ENCODE data around the gene MTO1. TPM values are rescaled to one million over a fixed set of nuclear protein-coding genes. Genes with fewer than 3 reads are reported as not detected.

MTO1 gene
- total and polyA plus RNA-seq, 3 donors from 2014 or later: 35.4 to 52.0 (median 37.0) TPM

GRCh38 chr6:73435236-73435635 lies 26.3 kb upstream of the MTO1 start:
- H3K9me3 ChIP-seq: no peaks in the 10 kb centered on the region
- intact Hi-C loops (cut with DNase I; ENCODE audit: low total_unique reads): no loop called here
- no peak overlapping the region for H3K4me3 ChIP-seq
- WGBS, 2 donors: 82% methylated on average over 3 of the region's 3 CpGs
- H3K4me1 ChIP-seq: no peaks in the 10 kb centered on the region
- H3K27me3 ChIP-seq: no peaks in the 10 kb centered on the region
- TF ChIP-seq, protein P1, sequence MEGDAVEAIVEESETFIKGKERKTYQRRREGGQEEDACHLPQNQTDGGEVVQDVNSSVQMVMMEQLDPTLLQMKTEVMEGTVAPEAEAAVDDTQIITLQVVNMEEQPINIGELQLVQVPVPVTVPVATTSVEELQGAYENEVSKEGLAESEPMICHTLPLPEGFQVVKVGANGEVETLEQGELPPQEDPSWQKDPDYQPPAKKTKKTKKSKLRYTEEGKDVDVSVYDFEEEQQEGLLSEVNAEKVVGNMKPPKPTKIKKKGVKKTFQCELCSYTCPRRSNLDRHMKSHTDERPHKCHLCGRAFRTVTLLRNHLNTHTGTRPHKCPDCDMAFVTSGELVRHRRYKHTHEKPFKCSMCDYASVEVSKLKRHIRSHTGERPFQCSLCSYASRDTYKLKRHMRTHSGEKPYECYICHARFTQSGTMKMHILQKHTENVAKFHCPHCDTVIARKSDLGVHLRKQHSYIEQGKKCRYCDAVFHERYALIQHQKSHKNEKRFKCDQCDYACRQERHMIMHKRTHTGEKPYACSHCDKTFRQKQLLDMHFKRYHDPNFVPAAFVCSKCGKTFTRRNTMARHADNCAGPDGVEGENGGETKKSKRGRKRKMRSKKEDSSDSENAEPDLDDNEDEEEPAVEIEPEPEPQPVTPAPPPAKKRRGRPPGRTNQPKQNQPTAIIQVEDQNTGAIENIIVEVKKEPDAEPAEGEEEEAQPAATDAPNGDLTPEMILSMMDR (IDR thresholded peaks at IDR 0.05): no peak
- TF ChIP-seq POLR2A (IDR thresholded peaks at IDR 0.05): no peak
- H3K36me3 ChIP-seq (ENCODE audit: low read depth, missing control alignments): no peaks in the 10 kb centered on the region
- H3K27ac ChIP-seq: no peak overlapping the region
- DNase-seq: no peak

DNA sequence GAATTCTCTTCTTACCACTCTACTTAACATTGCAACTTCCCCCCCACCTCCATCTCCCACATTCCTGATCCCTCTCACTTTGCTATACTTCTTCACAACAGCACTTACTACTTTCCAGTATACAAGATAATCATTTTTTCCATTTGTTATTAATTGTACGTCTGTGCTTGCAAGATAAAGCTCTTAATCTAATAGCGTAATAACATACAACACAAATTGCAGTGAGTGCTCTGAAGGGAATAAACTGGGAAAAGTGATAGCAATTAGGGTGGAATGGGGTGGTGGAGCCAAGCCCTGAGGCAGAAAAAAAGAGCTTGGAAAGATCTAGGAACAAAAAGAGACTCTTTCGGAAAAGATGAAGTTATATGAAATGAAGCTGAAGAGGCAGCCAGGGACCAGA lies 18.0 kb upstream of the MTO1 start:
- Histone ChIP-seq H3K27me3 (no peaks in the 10 kb centered on the region), H3K4me1 (no peaks in the 10 kb centered on the region), H3K27ac (no peak overlapping the region), H3K36me3 (ENCODE audit: low read depth, missing control alignments) (no peaks in the 10 kb centered on the region), H3K4me3 (no peak overlapping the region), H3K9me3 (no peaks in the 10 kb centered on the region)
- DNase-seq: no peak
- 82 to 88% methylated on average over 3 of the region's 3 CpGs for WGBS, 2 donors
- intact Hi-C loops (cut with DNase I; ENCODE audit: low total_unique reads): no loop called here
- TF ChIP-seq, protein P1 (IDR thresholded peaks at IDR 0.05): no peak
- TF ChIP-seq POLR2A (IDR thresholded peaks at IDR 0.05): no peak

- Histone ChIP-seq H3K27me3 (no peaks in the 10 kb centered on the region), H3K9me3 (no peaks in the 10 kb centered on the region), H3K36me3 (ENCODE audit: low read depth, missing control alignments) (no peaks in the 10 kb centered on the region), H3K4me3 (peak overlapping the region; percentile 62 to 75), H3K27ac (peak overlapping the region; percentile 75 to 81), H3K4me1 (no peaks in the 10 kb centered on the region)
- intact Hi-C loops (cut with DNase I; ENCODE audit: low total_unique reads): no loop called here
- DNase-seq: peak; percentile 47
- WGBS, 2 donors: 1 to 4% methylated on average over 27 to 78 of the region's 79 CpGs
- TF ChIP-seq, protein P1 (IDR thresholded peaks at IDR 0.05): no peak
- TF ChIP-seq POLR2A (IDR thresholded peaks at IDR 0.05): no peak
Measured at GRCh38 chr6:73451223-73452106, 10.1 kb upstream of the MTO1 start.

DNA sequence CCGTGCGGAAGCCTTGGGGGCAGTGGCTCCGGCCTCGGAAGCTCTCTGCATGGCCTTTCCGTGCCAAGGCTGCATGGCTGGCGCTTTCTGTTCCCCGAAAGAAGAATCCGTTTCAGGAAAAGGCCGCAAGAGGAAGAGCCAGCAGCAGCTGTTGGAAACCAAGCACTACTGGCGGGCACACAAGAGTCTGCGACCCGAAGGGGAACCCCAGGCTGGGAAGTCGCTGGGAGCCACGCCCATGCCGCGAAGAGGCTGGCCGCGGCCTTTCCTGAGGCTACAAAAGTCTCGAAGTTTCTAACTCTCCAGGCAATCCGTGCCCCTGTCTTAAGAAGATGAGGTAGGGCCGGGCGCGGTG lies 9.5 kb upstream of the MTO1 start, which contains the start of gene CGAS:
TSS of gene CGAS (minus strand) at position 191 of the 355 bp plus-strand sequence. CDS start at position 75, 116 bp downstream.
- peak; percentile 69 for DNase-seq
- WGBS, 2 donors: 9 to 14% methylated on average over 11 to 21 of the region's 23 CpGs
- H3K27ac ChIP-seq: peak within 1 kb of the TSS; percentile 75 to 81
- H3K9me3 ChIP-seq: no peaks in the 10 kb centered on the region
- H3K27me3 ChIP-seq: no peaks in the 10 kb centered on the region
- no peaks in the 10 kb centered on the region for H3K36me3 ChIP-seq (ENCODE audit: low read depth, missing control alignments)
- H3K4me3 ChIP-seq: peak within 1 kb of the TSS; percentile 62 to 75
- intact Hi-C loops (cut with DNase I; ENCODE audit: low total_unique reads): no loop called here
- H3K4me1 ChIP-seq: no peaks in the 10 kb centered on the region
- TF ChIP-seq, protein P1 (IDR thresholded peaks at IDR 0.05): no peak
- no peak for TF ChIP-seq POLR2A (IDR thresholded peaks at IDR 0.05)

Data from testis (tissue), 3 donors.